ENCODE data around the gene IL18BP.

Gene IL18BP

DNA sequence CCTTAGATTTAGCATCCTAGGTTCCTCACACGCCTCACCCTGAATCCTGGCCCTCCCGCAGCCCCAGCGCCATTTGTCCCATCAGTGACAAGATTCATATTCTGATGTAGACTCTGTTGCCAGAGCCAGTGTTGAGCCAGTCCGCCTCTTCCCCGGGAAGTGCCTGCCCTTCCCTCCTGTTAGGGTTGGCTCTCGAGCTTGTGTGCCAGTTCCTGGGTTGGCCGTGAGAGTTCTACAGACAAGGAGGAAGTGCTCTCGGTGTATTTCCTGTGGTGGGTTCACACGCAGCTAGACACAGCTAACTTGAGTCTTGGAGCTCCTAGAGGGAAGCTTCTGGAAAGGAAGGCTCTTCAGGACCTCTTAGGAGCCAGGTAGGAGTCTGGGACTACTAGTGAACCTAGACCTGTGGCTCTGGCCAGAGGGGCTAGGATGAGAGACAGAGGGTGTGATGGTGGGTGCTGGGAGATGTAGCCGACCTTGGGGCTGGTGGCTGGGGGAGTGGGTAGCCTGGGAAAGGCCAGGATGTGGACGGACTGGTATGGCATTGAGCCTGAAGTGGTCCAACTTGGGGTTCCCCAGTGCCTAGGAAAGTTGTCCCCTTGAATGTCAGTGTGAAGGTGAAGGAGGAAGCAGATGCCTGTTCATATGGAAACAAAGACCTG lies at the start of gene IL18BP:
Gene IL18BP (plus strand): TSS at position 261 of the 662 bp plus-strand sequence. CDS start 1,076 bp downstream, outside the sequence.
- peak; percentile 66 for DNase-seq (ENCODE audit: low spot score)

DNA sequence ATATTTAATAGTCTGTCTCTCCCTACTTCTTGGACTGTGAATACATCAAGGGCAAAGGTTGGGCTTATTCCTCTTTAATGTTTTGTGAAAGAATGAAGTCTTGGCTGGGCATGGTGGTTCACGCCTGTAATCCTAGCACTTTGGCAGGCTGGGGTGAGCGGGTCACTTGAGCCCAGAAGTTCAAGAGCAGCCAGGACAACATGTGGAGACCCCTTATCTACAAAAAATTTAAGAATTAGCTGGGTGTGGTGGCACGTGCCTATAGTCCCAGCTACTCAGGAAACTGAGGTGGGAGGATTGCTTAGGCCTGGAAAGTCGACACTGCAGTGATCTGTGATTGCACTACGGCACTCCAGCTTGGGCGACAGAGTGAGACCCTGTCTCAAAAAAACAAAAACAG lies 49.7 kb upstream of the IL18BP start:
- no peak for DNase-seq (ENCODE audit: low spot score)

DNA sequence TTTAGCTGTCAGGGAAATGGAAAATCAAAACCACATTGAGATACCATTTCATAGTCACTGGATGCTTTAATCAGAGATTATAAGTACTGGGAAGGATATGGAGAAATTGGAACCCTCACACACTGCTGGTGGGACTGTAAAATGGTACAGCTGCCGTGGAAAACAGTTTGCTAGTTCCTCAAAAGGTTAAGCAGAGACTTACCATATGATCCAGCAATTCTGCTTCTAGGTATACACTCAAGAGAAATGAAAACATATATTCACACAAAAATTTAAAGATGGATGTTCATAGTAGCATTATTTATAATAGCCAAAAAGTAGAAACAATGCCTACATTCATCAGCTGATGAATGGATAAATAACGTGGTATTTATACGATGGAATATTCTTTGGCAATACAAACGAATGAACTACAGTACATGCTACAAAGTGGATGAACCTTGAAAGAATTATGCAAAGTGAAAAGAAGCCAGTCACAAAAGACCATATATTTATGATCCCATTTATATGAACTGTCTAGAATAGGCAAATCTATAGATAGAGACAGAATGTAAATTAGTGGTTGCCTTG lies 46.9 kb upstream of the IL18BP start:
- no peak for DNase-seq (ENCODE audit: low spot score)

- no peak for DNase-seq (ENCODE audit: low spot score)
Observed at GRCh38 chr11:71955898-71956456, 42.7 kb upstream of the IL18BP start.

DNA sequence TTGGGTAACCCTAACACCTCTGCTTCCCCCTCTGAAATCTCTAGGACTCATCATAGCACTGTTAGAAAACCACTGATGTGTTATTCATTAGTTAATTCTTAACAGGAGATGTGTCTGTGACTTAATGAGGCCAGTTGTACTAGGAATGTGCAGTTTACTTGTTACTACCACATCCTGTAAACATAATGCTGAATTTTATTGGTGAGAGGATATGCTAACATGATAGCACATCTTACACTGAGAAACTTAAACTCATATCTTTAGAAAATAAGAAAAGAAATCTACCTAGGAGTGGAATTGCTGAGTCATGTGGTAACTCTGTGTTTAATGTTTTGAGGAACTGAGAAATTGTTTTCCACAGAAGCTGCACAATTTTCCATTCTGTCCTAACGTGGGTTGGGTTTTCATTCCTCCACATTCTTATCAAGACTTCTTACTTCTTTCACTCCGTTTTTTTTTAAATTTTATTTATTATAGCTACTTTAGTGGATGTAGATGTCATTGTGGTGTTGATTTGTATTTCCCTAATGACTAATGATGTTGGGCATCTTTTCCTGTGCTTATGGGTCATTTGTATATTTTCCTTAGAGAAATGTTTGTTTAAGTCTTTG lies 36.2 kb upstream of the IL18BP start:
- DNase-seq (ENCODE audit: low spot score) = peak; percentile 35

- DNase-seq (ENCODE audit: low spot score) = no peak
Observed at GRCh38 chr11:71963468-71963867, 35.2 kb upstream of the IL18BP start.

- no peak for DNase-seq (ENCODE audit: low spot score)
Observed at GRCh38 chr11:71964641-71965040, 34.1 kb upstream of the IL18BP start.

DNA sequence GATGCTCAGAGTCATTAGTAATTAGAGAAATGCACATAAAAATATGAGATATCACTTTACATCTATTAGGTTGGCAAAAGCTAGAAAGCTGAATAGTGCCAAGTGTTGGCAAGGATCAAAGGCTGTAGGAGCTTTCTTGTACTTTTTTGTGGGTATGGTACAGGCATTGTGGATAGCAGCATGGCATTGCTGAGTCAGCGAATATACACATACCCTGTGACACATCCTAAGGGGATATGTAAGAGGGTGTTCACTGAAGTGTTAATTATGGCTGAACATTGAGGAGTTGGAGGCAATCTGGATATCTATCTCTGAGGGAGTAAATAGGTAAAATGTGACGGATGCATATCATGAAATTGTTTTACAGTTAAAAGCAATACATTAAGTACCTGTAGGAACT lies 27.0 kb upstream of the IL18BP start:
- DNase-seq (ENCODE audit: low spot score) = no peak

GRCh38 chr11:71976551-71976950 lies 22.2 kb upstream of the IL18BP start:
- DNase-seq (ENCODE audit: low spot score) = no peak

DNA sequence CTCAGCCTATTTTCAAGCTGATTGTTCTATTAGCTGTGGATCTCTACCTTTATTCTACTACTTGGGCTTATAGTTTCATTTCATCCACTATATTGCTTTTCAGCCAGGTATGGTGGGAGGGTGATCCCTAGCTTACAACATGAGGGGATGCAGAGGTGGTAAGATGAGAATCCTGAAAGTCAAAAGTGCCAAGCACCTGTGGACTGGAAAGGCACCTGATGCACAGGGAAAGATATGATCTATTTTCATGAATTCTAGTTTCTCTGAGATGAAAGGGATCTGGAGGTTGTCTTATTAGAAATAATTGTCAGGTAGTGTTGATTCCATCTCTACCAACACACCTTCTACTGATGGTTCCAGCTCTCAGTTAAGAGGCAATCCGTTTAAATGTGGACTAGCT lies 21.6 kb upstream of the IL18BP start:
- DNase-seq (ENCODE audit: low spot score) = no peak

DNA sequence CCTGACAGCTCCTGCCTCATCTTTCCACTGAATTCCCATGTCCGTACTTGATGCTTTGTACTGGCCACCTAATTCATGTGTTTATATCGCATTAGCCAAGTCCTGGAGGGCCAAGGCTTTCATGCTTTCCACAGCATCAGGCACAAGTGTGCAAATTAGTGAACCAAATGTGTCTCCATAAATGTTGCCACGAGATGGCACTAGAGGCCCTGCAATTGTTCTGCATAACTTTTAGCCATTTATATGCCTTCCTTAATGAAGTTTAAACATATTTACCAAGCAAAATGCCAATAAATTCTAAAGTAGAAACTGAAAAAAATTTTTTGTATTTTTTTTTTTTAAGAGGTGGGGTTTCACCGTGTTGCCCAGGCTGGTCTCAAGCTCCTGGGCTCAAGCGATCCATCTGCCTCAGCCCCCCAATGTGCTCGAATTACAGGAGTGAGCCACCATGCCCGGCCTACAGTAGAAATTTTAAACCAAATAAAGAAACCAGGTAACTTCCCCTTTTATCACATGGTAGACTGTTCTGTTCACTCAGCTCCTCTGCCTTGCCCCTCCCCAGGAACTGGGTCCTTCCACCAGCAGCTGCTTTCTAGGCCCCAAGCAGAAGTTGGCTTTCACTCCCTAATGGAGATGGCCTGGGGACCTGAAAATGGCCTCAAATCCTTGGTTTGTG lies 20.8 kb upstream of the IL18BP start:
- peak; percentile 83 for DNase-seq (ENCODE audit: low spot score)

DNA sequence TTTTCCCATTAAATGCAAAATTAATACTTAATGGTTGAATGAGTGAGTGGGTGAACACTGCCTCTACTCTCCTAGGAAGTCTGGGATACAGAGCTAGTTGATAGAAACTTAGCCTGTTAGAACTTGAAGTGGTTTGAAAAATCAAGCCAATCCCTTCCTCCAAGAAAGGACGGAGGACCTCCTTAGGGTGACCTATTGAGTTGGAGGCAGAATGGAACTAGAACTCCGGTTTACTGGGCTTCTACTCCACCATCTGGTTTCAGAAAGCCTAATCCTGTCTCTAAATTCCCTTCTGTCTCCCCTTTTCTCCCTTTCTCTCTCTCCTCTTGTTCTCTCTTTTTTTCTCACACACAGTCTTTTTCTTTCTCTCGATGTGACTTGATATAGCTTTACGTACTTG lies 19.6 kb upstream of the IL18BP start:
- no peak for DNase-seq (ENCODE audit: low spot score)

- no peak for DNase-seq (ENCODE audit: low spot score)
Observed at GRCh38 chr11:71979602-71980001, 19.1 kb upstream of the IL18BP start.

GRCh38 chr11:71986131-71986530 lies 12.6 kb upstream of the IL18BP start:
- no peak for DNase-seq (ENCODE audit: low spot score)

- no peak for DNase-seq (ENCODE audit: low spot score)
Observed at GRCh38 chr11:71987521-71987920, 11.2 kb upstream of the IL18BP start.

GRCh38 chr11:71988050-71988449 lies 10.7 kb upstream of the IL18BP start:
- DNase-seq (ENCODE audit: low spot score) = no peak

GRCh38 chr11:71990701-71991100 lies 8.0 kb upstream of the IL18BP start:
- DNase-seq (ENCODE audit: low spot score) = no peak

- DNase-seq (ENCODE audit: low spot score) = peak; percentile 41
Observed at GRCh38 chr11:71991494-71991893, 7.2 kb upstream of the IL18BP start.

GRCh38 chr11:71992136-71992730 lies 6.5 kb upstream of the IL18BP start:
- DNase-seq (ENCODE audit: low spot score) = no peak

GRCh38 chr11:71994786-71995185 lies 3.9 kb upstream of the IL18BP start:
- no peak for DNase-seq (ENCODE audit: low spot score)

GRCh38 chr11:71995726-71996291 lies 2.9 kb upstream of the IL18BP start:
- no peak for DNase-seq (ENCODE audit: low spot score)

GRCh38 chr11:71996517-71996916 lies 2.2 kb upstream of the IL18BP start:
- no peak for DNase-seq (ENCODE audit: low spot score)
